HG02981 (cell line): ENCODE results near the gene RAD51B.
"Not testable (repeated sequence)": the region's sequence is repeated elsewhere in the genome, so short reads cannot be mapped to it uniquely, and the experiment has no call there.

Experiments used
- ATAC-seq: cut with Tn5 transposase; IDR thresholded peaks from one replicate; pipeline ENCODE4 v1.9.1; 2021; ENCODE audit warnings: mild to moderate bottlenecking, moderate library complexity; ENCODE audit not compliant: unreplicated experiment

The RAD51B gene

GRCh38 chr14:68106456-68106855, 286.9 kb downstream of the RAD51B start:
- ATAC-seq: no peak

- no peak for ATAC-seq
Observed at GRCh38 chr14:68106905-68107304, 287.3 kb downstream of the RAD51B start.

GRCh38 chr14:68109132-68109900, 289.7 kb downstream of the RAD51B start:
- ATAC-seq: no peak

- no peak for ATAC-seq
Observed at GRCh38 chr14:68111097-68111852, 291.7 kb downstream of the RAD51B start.

GRCh38 chr14:68111853-68112270, 292.3 kb downstream of the RAD51B start:
- no peak for ATAC-seq

- no peak for ATAC-seq
Observed at GRCh38 chr14:68112442-68112841, 292.9 kb downstream of the RAD51B start.

- no peak for ATAC-seq
Observed at GRCh38 chr14:68113343-68113930, 293.9 kb downstream of the RAD51B start.

GRCh38 chr14:68115952-68116351, 296.4 kb downstream of the RAD51B start:
- not testable (repeated sequence) for ATAC-seq

- no peak for ATAC-seq
Observed at GRCh38 chr14:68122651-68123050, 303.1 kb downstream of the RAD51B start.

- ATAC-seq: no peak
Observed at GRCh38 chr14:68124050-68124449, 304.5 kb downstream of the RAD51B start.

GRCh38 chr14:68124979-68125731, 305.6 kb downstream of the RAD51B start:
- no peak for ATAC-seq

- ATAC-seq: no peak
Observed at GRCh38 chr14:68127166-68127565, 307.6 kb downstream of the RAD51B start.

- no peak for ATAC-seq
Observed at GRCh38 chr14:68131907-68132306, 312.3 kb downstream of the RAD51B start.

- no peak for ATAC-seq
Observed at GRCh38 chr14:68132563-68133121, 313.1 kb downstream of the RAD51B start.

GRCh38 chr14:68133856-68134255, 314.3 kb downstream of the RAD51B start:
- no peak for ATAC-seq

GRCh38 chr14:68135028-68135427, 315.4 kb downstream of the RAD51B start:
- ATAC-seq: no peak

- ATAC-seq: no peak
Observed at GRCh38 chr14:68135566-68135965, 316.0 kb downstream of the RAD51B start.

- ATAC-seq: no peak
Observed at GRCh38 chr14:68137704-68138619, 318.4 kb downstream of the RAD51B start.

- ATAC-seq: no peak
Observed at GRCh38 chr14:68139431-68140075, 320.0 kb downstream of the RAD51B start.
